Activated effector memory CD4-positive, alpha-beta T cell treated with anti-CD3 and anti-CD28 coated beads, Interleukin-2, amount 50 U/mL, for 16 hours (primary cell): Measurements from ENCODE around the gene P2RY6.

Experiments used
- DNase-seq: peaks from one replicate; pipeline ENCODE4 v3.0.0-alpha.2; 2020

P2RY6 gene, protein sequence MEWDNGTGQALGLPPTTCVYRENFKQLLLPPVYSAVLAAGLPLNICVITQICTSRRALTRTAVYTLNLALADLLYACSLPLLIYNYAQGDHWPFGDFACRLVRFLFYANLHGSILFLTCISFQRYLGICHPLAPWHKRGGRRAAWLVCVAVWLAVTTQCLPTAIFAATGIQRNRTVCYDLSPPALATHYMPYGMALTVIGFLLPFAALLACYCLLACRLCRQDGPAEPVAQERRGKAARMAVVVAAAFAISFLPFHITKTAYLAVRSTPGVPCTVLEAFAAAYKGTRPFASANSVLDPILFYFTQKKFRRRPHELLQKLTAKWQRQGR

GRCh38 chr11:73271936-73272679, at the start of gene P2RY6:
TSS of gene P2RY6 (plus strand) at chr11:73272338. CDS start at chr11:73296519, 24,181 bp downstream.
- peak; percentile 55 for DNase-seq

GRCh38 chr11:73223998-73224730, 48.0 kb upstream of the P2RY6 start:
- DNase-seq, result peak; percentile 58

- DNase-seq, result peak; percentile 41
These were observed 47.0 kb upstream of the P2RY6 start for GRCh38 chr11:73225001-73225686.

- DNase-seq, result peak; percentile 31
These were observed 46.3 kb upstream of the P2RY6 start for GRCh38 chr11:73225851-73226250.

GRCh38 chr11:73226297-73227006, 45.7 kb upstream of the P2RY6 start:
- peak; percentile 42 for DNase-seq

DNA sequence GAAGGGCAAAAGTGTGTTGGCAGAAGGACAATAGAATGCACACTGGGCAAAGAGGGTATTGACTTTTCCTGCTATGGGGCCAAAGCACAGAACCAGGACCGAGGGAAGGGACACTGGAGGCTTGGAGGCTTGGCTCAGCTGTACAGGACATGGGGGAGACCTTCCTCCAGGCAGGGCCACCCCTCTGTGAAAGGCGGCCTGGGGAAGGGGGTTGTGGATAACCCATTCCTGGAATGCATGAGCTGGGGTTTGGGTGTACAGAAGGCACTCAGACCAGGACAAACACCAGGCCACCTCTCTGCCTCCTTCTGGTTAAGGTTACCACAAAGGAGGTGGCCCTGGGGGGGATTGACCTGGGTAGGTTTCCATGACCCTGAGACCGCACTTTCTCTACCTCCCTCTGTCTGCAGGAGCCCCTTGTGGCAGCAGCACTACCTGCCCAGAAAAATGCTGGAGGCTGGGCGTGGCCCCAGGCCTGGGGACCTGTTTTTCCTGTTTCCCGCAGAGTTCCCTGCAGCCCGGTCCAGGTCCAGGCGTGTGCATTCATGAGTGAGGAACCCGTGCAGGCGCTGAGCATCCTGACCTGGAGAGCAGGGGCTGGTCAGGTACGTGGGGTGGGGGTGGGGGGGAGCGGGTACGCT, 44.4 kb upstream of the P2RY6 start:
- peak; percentile 49 for DNase-seq

DNA sequence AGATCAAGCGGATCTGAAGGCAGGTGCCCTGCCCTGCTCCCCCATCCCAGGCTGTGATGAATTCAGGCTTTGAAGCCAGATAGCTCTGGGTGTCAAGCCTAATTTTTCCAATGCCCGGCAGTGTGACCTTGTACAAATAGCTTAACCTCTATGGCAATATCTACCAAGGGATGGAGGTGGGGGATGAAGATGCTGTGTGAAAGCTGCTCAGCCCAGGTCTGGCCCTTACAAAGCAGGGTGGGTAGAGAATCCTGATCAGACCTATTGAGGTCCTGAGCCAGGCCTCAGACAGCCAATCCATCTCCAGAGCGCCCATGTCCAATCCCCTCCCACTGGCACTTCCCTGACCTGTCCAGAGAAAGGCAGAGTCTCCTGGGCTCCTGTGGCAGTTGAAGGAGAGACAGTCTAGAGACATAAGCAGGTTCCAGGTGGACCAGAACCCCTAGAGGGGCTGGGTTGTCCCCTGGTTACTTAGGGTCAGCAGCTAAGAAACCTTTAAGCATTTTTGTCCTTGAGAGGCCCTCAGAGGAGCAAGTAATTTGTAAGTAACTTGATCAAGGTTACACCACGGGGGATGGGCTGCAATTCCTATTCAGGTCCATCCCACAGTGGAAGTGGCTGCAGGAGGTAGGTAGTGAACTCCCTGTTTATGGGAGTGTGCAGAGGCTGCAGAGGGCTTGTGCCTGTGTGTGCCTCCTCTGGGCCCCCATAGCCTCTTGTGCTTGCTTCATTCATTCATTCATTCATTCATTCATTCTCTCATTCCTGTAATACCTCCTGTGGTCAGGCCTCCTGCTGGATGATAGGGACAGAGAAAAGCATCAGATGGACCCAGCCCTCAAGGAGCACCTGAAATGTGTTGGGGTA, 43.6 kb upstream of the P2RY6 start:
- DNase-seq, result peak; percentile 44

GRCh38 chr11:73229321-73229895, 42.7 kb upstream of the P2RY6 start:
- DNase-seq, result peak; percentile 57

DNA sequence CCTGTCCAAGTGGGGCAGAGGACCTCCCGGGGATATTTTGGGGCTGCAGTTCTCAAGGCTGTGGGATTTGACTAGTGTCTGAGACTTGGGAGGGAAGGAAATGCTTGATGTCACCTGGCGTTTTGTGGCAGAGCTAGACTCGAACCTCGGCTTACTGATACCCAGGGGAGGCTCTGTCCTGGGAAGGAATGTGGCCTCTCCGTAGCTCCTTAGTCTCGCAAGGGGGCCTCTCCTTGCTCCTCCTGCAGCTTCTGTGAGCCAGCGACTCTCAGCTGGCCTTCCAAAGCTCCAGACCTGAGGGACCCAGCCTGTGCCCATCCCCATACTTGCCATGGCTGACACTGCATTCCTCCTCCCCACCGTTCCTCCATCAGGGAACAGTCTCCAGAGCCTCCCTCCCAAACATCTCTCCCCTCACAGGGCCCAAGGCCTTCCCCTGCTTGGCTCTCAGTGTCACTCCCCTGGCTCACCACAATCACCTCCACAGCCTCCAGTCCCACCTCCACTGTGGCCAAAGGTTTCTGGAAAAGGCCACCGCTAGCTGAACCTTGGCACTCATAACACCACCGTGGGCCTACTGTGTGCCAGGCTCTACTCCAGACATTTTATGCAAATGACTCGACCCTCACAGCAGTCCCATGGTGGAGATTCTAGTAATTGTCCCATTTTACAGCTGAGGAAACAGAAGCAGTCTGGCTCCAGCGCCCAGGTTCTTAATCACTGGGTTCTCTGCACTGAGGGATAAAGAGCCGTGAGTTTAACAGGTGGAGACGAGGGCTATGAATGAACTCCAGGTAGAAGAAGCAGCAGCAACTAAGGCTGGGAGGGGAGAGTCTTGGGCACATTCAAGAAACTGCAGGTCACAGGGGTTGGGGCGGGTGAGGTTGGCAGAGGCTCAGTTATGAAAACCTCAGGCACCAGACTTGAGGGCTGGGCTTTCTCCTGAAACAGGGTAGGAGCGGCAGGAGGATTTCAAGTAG, 42.0 kb upstream of the P2RY6 start:
- DNase-seq, result peak; percentile 51

DNA sequence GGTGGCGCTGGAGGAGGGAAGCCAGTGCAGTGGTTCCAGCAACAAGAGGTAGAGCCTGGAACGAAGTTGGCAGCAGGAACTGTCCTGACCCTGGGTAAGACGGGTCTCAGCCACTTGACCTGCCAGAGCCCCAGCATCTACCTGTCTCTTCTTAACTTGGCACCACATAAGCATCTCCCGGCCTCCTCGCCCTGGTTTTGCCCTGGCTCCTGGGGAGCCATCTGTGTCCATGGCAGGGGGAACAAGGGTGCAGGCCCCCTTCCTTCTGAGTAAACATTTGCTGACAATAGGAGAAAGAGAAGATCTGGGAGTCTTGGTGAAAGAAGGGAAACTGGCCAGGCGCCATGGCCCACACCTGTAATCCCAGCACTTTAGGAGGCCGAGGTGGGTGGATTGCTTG, 41.2 kb upstream of the P2RY6 start:
- peak; percentile 44 for DNase-seq

DNA sequence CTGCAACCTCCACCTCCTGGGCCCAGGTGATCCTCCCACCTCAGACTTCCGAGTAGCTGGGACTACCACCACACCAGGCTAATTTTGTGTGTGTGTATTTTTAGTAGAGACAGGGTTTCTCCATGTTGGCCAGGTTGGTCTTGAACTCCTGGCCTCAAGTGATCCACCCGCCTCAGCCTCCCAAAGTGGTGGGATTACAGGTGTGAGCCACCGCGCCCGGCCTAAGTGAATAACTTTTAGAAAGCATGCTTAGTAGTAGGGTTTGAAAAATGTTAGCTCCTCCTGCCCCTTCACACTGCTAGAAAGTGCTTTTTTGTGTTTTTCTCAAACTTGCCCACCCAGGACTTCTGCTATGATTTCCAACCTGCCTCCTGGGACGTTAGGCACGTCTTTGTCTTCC, 39.7 kb upstream of the P2RY6 start:
- DNase-seq, result peak; percentile 16

DNA sequence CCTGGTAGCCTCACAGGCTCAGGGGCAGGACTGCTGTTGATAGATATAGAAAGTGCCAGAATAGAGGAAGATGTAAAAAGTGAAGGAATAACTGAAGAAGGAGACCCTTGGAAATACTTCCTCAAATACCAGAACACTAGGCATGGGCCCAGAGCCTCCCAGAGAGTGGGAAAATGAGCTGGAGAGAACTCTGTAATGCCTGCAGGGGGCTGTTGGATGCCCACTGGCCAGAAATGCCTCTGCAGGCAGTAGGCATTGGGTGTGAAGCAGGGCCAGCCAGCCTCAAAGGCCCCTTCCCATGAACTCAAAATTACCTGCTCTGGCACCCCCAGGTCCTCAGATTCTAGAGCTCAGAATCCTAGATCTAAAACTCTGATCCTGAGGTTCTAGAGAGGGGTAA, 38.9 kb upstream of the P2RY6 start:
- DNase-seq, result peak; percentile 61

DNA sequence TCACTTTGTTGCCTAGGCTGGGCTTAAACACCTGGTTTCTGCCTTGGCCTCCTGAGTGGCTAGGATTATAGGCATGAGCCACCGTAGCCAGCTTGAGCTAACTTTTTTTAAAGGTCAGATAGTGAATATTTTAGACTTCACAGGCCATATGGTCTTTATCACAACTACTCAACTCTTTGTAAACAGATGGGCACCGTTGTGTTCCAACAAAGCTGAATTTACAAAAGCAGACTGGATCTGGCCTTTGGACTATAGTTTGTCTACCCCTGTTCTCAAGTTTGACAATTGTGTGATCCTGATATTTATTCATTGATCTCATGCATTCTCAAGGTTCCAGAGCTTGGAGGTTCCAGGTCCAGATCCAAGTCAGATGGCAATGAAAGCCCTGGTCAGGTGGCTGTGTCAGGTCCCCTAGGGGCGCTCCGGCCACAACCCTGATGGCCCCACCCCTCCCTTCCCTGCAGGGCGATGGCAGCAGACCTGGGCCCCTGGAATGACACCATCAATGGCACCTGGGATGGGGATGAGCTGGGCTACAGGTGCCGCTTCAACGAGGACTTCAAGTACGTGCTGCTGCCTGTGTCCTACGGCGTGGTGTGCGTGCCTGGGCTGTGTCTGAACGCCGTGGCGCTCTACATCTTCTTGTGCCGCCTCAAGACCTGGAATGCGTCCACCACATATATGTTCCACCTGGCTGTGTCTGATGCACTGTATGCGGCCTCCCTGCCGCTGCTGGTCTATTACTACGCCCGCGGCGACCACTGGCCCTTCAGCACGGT, 38.3 kb upstream of the P2RY6 start:
- peak; percentile 44 for DNase-seq

- peak; percentile 54 for DNase-seq
These were observed 37.5 kb upstream of the P2RY6 start for GRCh38 chr11:73234471-73235181.

- DNase-seq, result no peak
These were observed 36.8 kb upstream of the P2RY6 start for GRCh38 chr11:73235236-73235786.

- no peak for DNase-seq
These were observed 35.9 kb upstream of the P2RY6 start for GRCh38 chr11:73236205-73236765.

DNA sequence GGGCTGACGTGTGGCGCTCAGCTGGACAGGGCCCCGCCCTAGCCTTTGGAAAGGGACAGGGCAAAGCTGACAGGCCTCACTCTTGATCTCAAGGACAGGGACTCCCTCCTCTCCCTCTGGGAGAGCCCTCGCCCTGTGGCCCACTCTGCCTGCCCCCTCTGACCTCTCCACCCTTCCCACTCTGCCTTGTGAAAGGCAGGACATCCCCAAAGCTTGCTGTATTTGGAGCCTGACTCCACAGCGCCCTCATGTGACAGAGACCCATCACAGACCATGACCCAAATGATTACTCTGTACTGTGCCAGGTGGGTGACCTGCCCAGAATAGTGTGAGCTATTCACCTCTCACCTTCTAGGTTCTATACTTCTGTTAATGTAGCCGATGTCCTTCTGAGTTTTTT, 35.3 kb upstream of the P2RY6 start:
- no peak for DNase-seq
